Activated T-helper 1 cell treated with Interleukin-2 at 50 U/mL for 16 hours (primary cell): ENCODE results near the gene NDC80.

Source experiments
- DNase-seq: peaks from one replicate; pipeline ENCODE4 v3.0.0-alpha.2; 2020; ENCODE audit warnings: low read depth

The NDC80 gene

DNA sequence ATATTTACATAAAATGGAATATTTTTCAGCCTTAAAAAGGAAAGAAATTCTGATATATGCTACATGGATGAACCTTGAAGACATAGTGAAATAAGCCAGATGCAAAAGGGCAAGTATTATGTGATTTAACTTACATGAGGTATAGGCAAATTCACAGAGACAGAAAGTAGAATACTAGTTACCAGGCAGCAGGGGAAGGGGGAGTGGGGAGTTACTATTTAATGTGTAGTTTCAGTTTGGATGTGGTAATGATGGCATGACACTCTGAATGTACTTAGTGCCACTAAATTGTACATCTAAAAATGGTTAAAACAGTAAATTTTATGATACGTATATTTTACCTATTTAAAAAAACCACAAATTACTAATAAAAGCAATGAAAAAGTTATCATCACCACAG, 12.1 kb upstream of the NDC80 start:
- DNase-seq = no peak

DNA sequence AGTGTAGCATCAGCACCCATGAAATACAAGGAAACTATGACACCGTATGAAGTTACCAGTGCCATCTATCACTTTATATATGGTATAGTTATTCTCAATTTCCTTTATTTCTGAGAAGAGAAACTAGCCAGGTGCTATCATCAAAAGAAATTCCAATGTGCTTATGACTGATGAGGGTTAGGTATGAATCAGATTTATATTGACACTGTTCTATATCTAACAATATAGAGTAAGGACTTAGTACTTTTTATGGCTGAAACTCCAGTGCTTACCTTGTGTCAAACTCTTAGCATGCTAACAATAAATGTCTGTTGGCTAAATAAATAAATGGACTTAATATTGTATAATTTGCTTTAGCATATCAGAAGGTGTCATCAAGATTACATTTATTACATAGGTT, 7.0 kb upstream of the NDC80 start:
- DNase-seq = no peak

DNA sequence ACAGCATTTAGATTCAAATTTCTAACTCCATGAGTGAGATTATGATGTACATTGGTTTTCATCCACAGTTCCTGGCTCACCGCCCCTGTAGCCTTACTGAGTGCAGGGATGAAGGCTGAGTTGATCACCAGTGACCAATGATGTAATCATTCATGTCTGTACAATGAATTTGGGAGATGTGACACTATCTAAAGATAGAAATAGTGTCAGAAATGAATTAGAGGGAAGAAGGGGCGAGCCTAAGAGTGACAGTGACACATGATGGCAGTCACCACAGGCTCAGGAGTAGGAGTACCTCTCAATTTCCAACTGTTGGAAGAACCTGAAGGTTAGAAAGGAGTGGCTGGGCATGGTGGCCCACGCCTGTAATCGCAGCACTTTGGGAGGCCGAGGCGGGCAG, 3.2 kb upstream of the NDC80 start:
- DNase-seq = no peak

DNA sequence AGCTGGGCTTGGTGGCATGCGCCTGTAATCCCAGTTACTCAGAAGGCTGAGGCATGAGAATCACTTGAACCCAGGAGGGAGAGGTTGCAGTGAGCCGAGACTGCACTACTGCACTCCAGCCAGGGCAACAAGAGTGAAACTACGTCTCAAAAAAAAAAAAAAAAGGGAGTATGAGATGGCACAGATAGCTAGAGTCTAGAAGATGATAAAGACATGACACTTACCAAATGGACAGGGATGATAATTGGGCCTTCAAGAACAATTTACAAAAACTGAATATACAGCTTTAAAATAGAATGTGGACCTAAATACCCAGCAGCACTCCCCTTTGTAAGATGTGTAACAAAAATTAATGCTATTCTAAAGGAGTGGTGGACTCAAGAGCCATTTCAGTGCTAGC, 2.8 kb upstream of the NDC80 start:
- DNase-seq = no peak

DNA sequence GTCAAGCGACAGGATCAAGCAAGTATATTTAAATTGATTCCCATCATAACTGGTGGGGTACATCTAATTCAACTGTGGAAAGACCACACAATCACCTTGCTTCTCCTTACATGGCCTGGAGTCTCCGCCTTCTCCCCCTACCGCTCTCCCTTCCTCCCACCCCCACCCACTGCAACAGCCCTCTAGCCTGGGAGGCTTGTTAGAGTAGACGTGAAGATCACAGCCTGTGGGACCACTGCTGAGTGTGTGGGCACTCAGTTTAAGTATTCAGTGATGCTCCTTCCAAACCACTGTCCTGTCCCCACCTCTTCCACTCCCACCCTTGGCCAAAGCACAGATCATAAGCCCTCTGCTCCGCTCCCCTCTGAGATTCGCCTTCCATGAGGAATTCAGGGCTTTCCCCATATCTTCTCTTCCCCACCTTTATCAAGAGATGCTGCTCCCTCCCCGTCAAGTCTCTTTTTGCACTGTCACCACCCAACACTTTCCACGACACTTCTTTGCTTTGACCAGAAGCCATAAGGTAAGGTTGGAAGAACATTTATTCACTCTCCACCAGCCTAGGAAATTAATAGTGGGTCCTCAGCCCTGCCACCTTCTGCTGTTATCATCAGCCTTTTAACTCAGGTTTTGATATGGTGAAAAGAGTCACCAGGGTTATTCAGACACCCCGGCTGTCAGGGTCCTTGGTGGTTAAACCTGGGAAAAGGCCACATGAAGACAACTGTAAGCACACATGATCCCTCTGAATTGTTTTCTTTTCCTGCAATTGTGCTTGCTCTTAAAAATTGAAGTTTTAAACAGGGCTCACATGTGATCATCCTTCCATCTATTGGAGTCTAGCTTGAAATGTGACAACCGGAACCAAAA, 1.8 kb upstream of the NDC80 start:
- no peak for DNase-seq

DNA sequence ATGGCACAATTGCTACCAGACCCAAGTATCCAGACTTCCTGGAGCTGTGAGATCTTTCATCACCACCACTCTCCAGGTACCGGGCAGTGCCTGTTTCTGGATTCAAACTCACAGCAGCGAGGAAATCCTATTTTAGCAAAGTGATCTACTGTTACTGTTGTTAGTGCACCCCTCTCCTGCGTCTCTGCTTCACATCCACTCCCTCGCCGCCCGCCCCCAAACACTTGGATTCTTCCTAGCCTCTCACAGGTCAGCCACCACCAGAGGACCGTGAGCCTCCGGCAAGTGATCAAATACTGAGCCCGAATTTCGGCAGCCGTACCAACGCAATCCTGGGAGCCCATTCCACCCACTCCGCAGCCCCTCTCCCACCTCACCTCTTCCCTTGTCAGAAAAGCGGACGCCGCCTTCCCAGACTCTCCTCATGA, 571 bp upstream of the NDC80 start:
- DNase-seq = peak; percentile 42

DNA sequence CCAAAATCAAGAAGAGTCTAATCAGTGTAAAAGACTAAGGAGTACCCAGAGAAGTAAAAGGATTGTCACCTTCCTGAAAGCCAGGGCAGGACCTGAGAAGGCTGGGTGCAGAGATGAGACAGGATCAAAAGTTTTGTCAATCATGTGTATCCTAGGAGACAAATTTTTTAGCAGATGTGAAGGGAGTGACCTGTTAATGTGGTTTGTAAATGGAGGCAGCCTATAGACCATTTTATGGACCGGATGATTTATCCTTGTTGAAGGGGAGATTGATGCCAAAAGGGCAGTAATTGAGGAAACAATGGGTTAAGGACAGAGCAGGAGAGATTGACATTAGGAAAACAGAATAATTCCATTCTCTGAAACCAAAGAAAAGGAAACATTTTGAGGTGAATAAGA, 813 bp downstream of the NDC80 start:
- no peak for DNase-seq

DNA sequence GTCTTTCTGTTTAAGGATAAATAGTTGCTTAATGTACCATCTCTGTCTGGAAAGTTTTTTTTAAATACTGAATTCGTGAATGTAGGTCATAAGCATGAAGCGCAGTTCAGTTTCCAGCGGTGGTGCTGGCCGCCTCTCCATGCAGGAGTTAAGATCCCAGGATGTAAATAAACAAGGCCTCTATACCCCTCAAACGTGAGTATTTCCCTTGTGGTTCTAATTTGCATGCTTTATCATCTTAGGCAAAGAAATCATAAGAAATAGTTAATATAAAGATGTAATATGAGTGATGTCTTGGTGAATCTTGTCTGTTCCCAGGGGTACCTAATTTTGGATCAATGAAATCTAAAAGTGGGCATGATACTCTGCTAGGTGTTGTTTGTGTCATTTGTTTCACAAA, 1.5 kb downstream of the NDC80 start:
- no peak for DNase-seq

DNA sequence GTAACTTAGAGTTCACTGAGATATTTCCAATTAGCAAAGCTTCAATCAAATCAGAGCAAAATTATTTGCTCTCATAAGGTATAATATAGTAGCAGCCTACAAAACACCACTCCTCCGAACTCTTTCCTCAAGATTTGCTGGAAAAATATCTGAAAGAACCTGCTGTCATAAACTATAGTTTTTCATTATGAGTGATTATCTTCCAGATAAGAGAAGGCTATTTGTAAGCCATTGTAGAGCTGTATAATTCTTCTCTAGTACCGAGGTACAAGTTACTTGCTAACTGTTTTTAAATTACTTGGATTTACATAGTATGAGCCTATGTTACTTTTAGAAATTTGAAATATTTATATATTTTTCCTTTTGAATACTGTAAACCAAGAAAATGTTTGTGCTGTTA, 2.1 kb downstream of the NDC80 start:
- DNase-seq = no peak

DNA sequence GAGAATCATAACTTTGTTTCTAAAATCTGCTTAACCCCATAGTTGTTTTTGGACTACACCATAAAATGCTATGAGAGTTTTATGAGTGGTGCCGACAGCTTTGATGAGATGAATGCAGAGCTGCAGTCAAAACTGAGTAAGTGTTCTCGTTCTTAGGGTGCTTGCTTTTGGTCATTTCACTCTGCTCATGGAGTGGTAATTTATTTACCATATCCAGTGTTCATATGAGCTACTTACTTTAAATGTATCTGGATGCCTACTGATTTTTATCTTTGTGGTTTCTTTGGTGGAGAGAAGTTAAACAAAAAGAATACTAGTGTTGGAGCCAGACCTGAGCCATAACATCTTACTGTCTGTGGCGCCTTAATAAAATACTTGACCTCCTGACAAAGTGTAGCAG, 16.4 kb downstream of the NDC80 start:
- no peak for DNase-seq

DNA sequence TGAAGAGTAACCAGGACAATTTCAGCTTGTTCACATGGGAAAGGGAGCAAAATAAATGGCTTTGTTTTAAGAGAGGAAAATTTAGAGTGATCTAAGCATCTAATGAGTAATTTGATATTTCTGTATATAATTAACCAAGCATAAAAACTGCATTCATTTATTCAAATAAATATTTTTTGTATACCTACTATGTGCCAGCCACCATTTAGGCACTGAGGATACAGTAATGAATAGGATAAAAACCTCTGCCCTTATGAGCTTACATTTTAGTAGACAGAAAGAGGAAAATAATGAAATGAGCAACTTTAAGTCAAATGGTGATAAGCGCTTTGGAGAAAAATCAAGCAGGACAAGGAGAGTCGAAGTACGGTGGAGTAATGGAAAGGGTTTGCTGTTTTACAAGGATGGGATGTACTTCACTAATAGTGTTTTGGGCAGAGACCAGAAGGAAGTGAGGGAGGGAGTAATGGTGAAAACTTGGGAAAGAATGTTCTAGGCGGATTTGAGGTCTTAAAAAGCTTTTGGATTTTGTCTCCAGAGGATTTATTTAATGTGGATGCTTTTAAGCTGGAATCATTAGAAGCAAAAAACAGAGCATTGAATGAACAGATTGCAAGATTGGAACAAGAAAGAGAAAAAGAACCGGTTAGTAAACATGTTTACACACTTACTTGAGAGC, 17.4 kb downstream of the NDC80 start:
- DNase-seq = no peak

DNA sequence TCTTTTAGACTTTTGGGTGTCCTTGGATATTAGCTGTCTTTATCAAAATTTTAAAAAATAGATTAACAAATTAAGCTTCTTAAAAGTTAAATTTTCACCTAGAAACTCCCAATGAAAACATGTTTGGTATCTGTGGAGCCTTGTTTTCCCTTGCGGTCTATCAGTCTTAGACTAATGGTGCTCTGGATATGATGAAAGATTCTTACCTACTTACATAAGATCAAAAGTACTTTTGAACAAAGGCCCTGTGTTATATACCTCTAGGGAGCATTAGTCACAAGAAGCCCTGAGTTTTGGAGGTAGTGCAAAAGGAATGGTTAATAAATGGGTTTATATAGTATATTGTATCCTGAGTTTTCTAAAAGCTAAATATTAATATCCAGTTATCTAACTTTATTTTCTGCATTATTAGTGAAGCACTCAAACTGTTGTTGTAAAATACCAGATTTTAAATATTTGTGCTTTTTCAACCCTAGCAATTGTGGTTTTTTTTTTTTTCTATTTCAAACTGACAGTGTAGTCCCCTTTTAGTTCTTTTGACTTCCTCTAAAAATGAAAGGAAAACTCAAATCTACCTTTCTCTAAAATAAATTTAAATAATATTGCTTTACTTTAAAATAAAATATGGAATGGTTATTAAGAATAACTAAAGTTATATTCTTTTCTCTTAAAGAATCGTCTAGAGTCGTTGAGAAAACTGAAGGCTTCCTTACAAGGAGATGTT, 18.1 kb downstream of the NDC80 start:
- no peak for DNase-seq

DNA sequence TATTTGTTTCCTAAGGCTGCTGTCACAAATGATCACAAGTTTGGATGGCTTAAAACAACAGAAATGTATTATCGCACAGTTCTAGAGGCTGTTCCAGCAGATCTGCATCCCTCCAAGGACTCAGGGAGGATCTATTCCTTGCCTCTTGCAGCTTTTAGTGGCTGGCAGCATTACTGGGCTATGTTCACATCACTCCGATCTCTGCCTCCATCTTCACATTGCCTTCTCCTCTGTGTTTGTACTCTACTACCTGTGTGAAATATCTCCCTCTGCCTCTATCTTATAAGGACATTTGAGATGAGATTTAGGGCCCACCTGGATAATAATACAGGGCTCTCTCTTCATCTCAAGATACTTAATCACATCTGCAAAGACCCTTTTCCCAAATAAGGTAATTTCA, 18.9 kb downstream of the NDC80 start:
- no peak for DNase-seq

DNA sequence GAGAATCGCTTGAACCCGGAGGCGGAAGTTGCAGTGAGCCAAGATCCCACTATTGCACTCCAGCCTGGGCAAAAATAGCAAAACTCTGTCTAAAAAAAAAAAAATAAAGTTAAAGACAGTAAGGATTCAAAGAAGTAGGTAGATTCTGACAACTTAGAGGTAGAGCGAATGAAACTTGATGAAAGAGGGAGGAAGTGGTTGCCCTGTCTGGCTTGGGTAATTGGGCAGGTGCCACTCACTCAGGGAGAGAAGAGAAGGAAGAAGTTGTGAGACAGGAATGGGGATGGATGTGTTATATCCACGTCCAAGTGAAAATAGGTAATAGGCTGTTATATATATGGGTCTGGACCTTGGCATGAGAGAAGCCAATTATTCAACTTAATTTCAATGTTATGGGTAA, 26.3 kb downstream of the NDC80 start:
- no peak for DNase-seq

DNA sequence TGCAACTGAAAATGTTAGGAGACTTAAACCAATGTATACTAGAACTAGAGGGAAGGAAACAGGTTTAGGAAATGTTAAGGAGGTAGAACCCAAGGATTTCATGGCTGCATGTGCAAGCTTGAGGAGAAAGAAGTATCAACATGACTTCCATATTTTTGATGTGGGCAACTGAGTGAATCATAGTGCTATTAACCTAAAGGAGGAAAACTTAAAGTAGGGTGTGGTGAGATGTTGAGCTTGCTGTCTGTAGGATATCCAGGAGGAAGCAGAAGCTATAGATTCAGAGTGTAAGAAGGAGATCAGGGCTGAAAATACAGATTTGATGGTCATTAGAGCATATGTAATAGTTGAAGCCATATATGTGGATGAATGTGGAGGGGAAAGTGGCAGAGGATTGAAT, 31.5 kb downstream of the NDC80 start:
- no peak for DNase-seq

DNA sequence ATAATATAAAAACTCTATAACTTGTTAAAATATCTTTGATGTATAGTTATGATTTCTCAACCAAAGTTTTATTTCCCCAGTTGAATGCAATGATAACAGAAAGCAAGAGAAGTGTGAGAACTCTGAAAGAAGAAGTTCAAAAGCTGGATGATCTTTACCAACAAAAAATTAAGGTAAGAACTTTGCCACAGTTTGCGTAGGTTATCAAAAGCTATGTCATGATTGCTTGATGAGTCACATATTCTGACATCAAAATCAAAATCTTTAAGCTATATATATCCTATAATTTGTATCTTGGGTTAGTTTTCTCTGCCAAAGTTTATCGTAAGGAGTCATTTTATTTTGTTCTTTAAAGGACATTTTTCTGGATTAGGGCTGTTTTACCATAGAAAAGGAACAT, 35.0 kb downstream of the NDC80 start:
- DNase-seq = no peak

DNA sequence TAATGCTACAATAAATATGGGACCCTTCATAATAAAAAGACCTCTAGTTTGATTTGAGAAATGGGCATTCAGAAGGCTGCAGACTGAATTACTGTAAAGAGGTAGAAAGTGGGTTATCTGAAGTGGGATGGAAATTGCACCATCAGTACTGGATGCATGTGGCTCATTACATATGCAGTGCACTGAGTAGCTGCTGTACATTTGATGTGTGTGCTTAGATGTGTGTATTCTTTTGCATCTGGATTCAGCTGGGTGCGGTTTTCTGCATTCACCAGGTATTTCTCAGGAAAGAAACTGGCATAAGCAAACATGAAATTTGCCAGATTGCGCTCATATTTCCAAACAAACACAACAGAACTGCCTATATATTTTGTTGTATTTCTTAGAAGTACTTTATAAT, 38.2 kb downstream of the NDC80 start:
- no peak for DNase-seq

DNA sequence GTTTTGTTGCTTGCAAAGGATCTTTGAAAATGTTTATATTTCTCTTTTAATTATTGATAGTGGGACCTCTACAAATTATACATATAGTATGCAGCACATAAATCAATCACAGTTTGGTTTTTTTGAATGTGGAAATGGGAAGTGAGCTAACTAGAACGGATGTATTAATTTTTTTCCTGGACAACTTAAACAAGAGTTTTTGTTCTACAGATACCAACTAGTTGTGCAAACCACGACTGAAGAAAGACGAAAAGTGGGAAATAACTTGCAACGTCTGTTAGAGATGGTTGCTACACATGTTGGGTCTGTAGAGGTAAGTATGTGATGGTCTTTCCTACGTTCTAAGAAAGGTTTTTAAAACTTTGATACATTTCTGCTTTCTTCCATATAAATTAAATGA, 39.2 kb downstream of the NDC80 start:
- no peak for DNase-seq

DNA sequence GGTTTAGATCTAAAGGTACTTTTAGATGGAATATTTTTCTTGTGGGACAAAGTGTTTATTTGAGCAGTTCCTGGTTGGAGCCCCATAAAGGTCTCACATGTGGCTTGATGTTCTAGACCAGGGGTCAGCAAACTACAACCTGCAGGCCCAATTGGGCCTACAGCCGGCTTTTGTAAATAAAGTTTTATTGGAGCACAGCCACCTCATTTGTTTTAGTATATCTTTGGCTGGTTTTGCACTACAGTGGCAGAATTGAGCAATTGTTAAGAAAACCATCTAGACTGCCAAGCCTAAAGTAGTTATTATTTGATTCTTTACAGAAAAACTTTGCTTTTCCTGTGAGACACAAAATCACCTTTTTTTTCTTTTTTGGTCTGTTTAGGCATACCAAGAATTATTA, 41.6 kb downstream of the NDC80 start:
- DNase-seq = no peak

DNA sequence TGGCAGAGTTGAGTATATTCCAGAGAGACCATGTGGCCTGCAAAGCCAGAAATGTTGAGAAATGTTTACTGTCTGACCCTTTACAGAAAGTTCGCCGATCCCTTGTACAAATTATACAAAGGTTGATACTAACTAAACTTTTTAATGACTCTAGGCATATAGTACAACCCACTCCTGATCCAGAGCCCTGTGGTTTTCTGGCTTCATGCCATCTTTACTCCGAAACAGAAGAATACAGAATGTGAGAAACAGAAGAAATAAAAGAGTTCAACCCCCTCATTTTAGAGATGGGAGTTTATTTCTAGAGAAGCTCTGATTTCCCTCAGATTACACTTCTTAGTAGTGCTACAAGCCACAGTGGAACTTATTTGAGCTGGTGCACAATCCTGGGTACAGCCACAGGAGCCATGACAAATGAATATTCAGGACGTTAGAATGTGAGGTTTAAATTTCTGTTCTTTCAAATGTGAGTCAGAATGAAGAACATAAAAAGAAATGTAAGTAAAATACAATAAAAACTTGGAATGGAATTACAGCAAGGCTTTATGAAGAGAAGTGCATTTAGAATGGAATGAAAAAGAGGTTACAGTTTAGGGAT, 46.1 kb downstream of the NDC80 start:
- DNase-seq = no peak

DNA sequence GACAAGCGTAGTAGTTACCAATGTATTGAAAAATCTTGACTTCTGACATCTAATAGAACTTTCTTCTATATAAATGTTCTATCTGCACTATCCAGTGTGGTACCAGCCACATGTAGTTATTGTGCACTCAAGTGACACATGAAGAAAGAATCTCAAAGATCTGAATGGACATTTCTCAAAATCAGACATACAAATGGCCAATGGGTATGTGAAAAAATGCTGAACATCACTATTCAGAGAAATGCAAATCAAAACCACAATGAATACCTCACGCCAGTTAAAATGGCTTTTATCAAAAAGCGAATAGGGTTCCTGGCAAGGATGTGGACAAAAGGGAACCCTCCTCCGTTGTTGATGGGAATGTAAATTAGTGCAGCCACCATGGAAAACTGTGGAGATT, 46.7 kb downstream of the NDC80 start:
- no peak for DNase-seq

DNA sequence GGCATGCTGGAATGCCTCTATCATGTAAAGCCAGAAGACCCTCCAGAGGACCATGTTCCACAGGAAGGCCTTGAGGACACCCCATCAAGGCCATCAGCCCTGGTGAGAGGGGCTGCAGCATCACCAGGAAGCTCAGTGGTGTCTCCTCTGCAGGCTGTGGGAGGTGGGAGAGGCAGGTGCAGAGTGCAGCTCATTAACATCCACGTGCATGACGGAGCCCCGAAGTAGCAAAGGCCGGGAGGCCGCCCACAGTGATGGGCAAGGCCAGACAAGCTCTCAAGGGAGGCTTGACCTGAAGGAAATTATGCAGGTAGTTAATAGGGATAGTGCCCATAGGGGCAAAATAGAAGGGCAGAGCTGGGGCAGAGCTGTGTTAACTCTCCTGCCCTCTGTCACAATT, 53.9 kb downstream of the NDC80 start:
- no peak for DNase-seq

DNA sequence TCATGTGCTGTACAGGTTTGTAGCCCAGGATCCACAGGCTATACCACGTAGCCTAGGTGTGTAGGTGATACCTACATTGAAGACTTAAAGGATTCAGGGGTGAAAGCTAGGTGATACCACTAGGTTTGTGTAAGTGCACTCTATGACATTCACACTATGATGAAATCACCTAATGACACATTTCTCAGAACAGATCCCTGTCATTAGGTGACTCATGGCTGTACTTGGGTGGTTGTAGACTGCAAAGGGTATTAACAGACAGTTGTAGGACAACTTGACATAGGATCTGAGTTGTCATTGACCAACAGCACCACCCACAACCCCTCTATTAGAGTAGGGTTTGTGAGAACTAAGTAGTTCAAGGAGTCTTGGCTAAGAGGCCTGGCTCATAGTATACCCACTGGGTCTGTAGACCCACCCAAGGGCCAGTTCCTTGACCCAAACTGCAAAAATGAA, 56.5 kb downstream of the NDC80 start:
- no peak for DNase-seq
